ENCODE results near the gene KIF26B.
"Not testable (repeated sequence)": the region's sequence is repeated elsewhere in the genome, so short reads cannot be mapped to it uniquely, and the experiment has no call there.

Gene KIF26B

DNA sequence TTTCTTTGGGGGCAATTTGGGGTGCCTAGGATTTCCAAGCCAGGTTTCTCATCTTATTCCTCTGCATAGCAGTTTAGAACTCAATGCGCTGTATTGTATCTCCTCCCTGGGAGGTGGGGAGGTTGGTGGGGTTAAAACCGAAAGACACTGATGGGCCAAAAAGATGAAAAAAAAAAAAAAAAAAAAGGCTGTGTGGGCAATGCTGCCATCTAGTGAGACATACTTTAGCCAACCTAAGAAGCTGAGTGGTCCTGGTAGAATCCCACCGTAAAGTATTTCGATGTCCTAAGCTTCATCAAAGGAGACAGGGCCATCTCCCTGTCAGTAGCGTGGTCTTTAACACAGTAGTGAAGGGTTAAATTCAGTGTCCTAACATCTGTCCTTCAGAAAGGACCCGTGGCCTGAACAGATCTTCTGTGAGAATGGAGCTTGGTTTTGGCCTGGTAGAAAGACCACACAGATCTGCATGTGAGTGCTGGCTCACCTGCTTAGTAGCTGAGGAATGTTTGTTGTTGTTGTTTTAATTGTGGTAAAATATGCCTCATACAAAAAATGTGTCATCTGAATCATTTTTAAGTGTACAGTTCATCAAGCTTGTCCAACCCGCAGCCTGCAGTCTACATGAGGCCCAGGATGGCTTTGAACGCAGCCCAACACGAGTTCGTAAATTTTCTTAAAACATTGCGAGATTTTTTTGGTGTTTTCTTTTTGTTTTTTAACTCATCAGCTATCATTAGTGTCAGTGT lies 226.2 kb downstream of the KIF26B start:
- DNase-seq (ENCODE audit: low read depth in 4 of 4, low spot score in 1 of 4) = no peak

DNA sequence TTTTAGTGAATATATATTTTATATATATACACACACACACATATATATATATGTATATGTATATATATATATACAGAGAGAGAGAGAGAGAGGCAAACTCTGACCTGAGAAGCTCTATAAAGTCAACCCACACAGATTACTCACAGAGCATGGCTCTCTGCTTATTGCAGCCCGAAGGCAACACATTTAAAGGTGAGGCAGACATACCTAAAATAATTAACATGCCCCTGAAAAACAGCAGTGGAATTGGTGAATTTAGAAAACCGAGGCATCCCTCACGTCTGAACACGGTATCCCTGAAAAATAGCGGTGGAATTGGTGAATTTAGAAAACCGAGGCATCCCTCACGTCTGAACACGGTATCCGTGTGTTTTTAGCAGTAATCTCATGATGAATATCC lies 228.2 kb downstream of the KIF26B start:
- DNase-seq (ENCODE audit: low read depth in 4 of 4, low spot score in 1 of 4) = no peak

DNA sequence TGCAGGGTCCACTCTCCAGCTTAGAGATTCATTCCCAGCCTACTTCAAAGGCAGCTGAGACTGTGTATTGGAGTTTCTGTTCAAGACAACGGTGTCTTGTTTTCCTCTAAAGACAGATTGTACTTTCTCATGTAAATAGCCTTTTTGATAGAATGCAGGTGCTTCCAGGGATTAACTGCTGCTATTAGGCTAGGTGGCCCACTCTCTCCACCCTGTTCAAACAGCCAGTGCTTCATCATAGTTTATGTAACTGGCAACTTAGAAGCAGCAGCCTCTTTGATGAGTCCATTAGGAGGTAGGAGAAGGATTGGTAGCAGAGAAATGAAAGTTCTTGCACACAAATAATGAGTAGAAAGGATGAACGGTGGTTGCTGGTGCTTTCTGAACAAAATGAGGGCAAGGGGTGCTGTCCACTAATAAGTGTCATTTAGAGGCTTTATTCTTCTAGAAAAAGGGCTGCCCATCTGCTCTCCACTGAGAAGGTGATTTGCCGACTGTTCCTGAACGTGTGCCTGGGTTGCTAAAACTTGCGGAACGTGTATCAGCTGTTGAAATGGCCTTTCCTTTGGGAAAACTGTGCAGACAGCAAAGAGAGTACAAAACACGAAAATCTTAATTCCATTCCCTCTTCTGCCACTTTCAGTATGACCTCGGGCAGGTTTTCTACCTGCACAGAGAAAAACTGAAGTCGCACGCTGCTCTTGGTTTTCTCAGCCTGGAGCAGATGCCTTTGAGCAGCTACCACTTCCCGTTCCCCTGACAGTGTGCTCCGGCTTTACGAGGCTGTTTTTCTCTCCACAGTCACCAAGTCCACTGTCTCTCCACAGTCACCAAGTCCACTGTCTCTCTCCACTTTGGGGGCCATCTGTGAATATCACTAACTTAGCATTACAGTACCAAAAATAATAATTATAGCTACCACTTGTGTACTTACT lies 228.9 kb downstream of the KIF26B start:
- DNase-seq (ENCODE audit: low read depth in 4 of 4, low spot score in 1 of 4) = no peak

DNA sequence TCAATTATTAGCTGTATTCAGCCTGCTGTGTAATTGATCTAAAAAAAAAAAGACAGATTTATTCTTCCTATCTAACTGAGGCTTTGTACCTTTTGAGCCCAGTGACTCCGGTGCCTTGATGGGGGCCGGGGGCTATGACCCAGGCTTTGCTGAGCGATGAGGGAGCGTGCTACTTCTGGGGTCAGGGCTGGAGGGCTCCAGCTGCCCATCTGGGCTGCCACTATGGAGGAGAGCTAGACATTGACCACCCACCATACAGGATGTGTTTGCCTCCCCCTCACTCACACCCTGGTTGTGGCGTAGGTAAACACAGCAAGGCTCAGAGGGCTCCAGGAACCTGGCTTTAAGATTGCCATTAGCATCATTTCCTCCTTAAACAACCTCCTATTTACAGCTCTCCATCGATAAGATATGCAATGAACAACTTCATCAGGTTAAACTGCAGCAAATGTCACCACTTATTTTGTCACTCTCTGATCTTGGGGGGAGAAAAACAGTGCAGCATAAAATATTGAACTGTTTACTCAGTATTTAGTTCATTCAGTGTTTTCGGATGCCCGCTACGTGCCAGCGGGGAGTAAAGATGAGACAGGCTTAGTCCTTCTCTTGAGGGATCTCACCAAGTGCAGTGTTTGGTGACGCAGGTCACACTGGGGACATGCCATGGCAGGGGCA lies 231.6 kb downstream of the KIF26B start:
- DNase-seq (ENCODE audit: low read depth in 4 of 4, low spot score in 1 of 4) = no peak

DNA sequence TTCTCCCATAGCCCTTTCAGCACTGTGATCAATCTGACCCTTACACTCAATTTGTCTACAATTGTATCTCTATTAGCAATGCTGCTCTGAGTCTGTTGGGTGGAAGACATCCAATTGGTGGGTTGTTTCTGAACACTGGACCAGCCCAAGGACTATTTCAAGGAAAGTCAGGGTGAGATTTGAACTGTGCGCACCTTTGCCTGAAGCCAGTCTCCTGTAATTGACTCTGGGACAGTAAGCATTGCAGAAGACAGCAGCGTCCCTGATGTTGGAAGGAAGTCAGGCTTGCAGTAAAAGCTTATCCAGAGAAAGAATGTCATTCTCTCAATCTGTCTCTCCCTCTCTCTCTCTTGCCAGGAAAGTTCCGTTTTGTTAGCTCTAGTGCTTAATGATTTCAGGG lies 233.9 kb downstream of the KIF26B start:
- DNase-seq (ENCODE audit: low read depth in 4 of 4, low spot score in 1 of 4) = no peak

DNA sequence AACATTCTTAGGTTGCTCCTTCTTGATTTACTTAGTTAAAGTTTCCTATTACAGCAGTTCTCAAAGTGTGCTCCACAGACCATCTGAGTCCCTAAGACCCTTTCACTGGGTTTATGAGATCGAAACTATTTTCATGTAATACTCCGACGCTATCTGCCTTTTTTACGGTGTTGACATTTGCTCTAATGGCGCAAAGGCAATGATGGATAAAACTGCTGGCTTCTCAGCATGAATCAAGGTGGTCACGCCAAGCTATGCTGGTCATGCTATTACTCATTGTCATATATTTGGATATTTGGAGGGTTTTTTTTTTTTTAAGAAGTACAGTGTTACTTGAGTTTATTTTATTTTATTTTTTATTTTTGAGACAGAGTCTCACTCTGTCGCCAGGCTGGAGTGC lies 235.1 kb downstream of the KIF26B start:
- DNase-seq (ENCODE audit: low read depth in 4 of 4, low spot score in 1 of 4) = no peak

DNA sequence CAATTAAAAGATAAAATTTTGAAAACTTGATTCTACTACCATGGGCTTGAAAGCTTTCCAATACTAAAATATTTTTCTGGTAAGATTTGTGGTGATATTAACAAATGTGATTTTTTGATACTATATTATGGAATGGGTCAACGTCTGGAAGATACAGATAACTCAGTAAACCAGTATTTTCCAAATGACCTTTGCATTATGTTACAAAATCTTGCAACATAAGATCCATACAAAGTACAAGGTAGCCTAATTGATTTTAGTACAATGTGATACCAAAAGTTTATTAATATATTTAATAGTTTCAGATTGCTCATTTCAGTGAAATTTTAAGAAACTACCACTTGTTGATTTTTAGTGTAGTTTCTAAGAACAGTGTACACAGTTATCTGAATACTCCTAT lies 236.2 kb downstream of the KIF26B start:
- DNase-seq (ENCODE audit: low read depth in 4 of 4, low spot score in 1 of 4) = no peak

DNA sequence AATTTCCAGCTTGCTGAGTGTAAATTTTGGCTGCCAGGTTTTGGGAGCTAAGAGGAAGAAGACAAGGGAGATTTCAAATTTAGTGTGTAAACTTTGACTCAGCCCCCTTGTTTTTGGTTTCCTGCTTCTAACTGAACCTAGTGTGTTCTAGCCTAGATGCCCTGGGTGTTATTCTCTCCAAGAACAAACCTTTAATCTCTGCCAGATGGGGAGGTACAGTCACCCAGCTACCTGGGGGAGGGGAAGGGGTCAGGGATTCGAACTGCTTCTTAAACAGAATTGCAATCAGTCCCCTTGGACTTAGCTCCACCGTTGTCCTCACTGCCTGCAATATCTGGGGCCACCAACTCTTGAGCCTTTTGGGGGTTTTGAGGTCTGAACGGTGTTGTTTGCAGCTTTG lies 238.9 kb downstream of the KIF26B start:
- DNase-seq (ENCODE audit: low read depth in 4 of 4, low spot score in 1 of 4) = no peak

DNA sequence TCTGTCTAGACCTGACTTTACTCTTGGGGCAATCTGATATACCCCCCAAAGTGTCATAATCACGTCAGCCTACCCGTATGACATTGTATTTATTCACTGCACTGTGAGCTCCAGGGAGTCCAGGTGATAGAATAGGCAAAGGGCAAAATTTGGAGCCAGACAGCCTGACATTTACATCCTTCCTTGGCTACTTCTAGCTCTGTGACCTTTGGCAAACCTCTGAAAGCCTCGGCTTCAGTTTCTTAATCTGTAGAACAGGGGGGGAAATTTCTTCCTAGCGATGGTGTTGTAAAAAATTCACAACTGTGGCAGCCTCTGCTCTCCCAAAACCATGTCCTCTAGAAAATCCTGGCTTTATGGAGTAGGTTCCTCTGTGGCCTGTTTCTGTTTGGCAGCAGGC lies 240.9 kb downstream of the KIF26B start:
- DNase-seq (ENCODE audit: low read depth in 4 of 4, low spot score in 1 of 4) = no peak

DNA sequence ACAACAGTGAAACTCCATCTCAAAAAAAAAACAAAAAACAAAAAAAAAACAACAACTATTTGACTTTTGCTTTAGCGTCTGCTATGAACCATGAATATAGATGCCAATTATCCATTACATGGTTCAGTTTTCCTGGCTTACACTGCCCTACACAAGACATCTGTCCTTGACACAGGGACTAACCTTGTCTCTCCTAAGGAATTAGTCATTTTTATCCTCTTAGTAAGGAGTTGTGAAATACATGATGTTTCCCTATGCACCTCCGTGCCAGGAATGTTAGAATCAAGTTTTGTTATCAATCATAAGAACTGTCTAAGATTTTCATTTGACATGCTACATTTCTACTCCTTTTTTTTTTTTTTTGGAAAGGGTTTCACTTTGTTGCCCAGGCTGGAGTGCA lies 241.8 kb downstream of the KIF26B start:
- no peak for DNase-seq (ENCODE audit: low read depth in 4 of 4, low spot score in 1 of 4)

DNA sequence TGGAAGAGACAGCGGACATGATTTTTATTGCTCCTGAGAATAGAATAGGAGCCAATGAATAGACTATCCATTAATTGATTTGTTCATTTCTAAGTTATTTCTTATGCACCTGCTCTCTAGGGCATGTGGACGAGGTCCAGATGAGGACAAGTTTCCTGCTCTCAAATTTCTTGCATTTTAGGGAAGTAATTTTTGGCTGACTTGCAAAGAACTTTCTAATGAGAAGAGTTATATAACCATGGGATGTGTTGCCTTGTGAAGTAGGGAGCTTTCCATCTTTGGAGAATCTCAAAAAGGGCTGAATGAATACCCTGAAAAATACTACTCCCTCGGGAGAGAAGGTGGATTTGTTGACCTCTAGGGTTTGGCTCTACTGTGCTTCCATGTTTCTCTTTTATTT lies 243.0 kb downstream of the KIF26B start:
- DNase-seq (ENCODE audit: low read depth in 4 of 4, low spot score in 1 of 4) = no peak

DNA sequence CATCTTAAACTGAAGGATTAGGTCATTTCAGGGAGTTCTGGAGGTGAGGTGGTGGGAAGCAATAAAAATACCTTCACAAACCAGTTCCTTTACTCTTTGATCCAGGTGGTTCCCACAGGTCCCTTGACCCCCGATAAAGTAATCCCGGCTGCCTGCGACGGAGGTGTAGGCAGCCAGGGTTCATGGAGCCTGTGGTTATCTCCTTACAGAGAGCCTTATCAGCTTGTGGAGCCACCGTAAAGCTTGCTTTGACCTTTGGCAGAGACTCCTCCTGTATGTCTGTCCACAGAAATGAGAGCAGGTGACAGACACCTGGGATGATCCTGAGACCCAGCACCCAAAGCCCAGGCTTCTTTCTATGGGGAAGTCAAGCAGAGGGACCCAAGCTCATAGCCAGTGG lies 243.4 kb downstream of the KIF26B start:
- DNase-seq (ENCODE audit: low read depth in 4 of 4, low spot score in 1 of 4) = no peak

DNA sequence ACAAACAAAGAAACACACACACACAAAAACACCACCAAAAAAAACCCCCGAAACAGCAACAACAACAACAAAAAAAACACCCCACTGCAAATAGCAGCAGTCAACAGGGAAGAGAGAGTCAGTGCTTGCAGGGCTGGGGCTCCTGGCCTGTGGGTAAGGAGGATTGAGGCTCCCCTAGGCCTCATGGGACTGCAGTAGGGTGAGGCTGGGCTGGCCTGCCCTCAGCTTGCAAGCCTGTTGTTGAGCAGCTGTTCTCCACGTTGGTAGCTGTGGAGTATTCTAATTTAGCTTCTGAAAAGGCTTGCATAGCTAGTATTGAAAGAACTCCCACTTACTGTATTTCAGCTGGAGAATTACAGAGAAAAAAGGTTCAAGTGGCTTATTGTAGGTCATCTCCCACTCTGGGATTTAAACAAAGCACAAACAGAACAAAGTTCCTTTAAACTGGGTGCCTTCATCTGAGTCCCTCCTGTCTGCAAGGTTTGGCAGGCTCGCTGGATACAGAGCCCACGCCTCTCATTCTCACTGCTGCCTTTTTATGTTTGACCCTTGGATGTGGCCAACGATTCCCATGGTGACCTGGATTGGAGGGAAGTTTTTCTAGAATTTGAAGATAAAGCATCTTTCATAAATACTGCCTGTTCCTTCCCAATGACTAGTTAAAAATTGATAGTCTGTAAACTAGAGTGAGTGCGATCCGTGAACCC lies 247.2 kb downstream of the KIF26B start:
- DNase-seq (ENCODE audit: low read depth in 4 of 4, low spot score in 1 of 4) = no peak

DNA sequence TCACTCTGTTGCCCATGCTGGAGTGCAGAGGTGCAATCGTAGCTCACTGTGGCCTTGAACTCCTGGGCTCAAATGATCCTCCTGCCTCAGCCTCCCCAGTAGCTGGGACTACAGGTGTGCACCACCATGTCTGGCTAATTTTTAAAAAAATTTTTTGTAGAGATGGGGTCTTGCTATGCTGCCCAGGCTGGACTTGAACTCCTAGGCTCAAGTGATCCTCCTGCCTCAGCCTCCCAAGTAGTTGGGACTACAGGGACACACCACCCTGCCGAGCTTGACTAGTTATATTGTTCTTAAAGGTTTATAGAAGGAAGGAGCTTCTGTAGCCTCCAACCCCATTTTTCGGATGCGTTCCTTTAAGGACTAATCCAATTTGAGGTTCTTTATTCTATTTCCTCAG lies 248.2 kb downstream of the KIF26B start:
- not testable (repeated sequence) for DNase-seq (ENCODE audit: low read depth in 4 of 4, low spot score in 1 of 4)

DNA sequence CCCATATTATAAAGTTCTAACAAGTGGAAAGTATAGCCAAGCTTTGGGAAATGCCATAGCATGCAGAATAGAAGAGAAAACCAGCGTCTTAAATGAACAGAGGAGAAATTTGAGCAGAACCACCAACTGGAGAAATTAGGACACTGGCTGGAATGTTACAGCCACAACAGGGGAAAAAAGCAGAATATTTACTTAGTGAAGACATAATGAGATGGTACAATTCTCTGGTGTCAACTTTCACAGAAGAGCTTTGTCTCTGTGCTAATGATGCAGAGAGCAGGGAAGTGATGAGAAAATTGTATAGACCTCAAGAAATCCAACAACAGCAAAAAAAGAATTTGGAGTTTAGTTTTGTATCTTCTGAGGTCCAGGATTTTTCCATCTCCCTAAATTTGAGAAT lies 249.7 kb downstream of the KIF26B start:
- no peak for DNase-seq (ENCODE audit: low read depth in 4 of 4, low spot score in 1 of 4)

DNA sequence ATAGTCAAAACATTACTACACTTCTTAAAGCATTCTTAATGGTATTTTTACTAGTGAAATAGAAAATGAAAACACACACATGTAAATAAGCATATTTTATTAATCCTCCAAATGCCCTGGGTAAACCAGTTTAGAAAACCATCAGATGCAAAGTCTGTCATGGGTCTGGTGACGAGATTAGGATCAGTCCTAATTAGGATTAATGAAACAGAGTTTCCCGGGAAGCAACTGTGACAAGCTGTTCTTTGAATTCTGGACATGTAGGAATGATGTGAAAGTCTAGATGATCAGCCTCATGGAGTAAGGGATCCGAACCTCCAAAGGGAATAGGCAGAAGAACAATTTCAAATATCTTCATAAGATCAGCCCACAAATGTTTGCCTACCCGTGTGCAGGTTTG lies 250.2 kb downstream of the KIF26B start:
- no peak for DNase-seq (ENCODE audit: low read depth in 4 of 4, low spot score in 1 of 4)

DNA sequence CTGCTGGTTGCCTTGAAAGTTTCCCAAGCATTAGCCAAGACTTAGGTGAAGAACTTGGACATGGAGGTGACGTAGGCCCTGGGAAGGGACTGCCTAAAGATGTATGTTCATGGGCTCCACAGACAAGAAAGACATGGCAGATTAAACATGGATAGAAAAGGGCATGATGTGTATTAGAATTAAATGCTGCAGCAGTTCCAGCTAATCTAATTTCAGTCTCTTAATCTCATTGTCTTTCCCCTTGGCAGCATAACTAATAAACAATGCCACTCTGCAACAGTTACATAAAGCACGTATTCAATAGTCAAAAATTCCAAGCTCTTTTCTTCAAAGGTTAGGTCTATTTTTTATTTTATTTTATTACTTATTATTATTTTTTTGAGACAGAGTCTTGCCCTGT lies 251.6 kb downstream of the KIF26B start:
- no peak for DNase-seq (ENCODE audit: low read depth in 4 of 4, low spot score in 1 of 4)

DNA sequence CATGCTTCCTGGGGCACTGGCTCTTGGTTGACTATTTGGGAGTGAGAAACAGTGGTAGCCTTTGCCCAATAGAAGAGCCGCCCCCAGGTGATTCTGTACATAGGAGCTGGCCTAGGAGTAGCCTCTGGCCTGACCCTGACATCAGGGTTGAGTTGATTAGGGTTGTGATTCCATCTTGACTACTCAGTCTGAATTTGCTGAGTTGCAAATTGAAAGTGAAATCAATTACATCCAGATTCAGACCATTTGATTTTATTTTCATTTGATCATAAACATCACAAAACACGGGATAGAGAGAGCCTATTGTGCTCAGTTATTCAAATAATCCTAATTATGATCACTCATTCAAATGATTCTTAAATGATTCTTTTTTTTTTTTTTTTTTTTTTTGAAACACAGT lies 253.2 kb downstream of the KIF26B start:
- DNase-seq (ENCODE audit: low read depth in 4 of 4, low spot score in 1 of 4) = no peak

DNA sequence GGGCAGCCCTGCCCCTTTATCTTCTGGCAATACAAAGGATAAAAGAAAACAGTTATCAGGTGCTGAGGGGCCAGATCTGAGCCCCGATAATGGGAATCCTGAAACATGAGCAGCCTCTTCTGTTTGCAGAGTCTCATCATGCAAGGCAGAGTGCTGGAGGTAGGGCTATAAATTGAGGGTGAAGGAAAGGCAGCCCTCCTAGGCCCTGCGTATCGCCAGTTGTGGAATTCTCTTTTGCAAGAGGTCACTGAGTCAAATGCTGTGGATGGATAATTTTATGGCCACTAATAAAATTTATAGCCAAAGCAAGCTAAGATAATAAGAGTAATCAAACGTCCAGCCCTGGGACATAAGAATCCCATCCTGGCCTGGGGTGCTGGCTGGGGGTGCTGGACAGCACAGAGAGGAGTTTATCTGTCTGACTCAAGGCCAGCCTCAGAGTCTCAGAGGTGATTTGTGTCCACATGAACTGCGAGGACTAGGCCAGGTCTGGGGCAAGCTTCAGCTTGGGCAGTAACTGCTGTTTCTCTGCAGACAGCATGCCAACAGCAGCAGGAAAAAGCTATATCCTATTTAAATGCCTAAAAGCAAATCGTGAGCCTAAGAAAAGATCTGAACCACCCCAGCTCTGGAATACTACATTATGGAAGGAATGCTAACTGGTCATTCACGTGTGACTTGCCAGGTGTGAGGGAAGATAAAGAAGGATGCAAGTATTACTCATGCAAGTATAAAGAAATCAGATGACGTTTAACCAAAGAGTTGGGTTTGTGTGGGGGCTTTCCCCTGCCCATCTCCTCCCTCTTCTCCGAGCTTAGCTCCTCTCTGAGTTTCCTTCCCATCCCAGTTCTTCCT lies 254.8 kb downstream of the KIF26B start:
- DNase-seq (ENCODE audit: low read depth in 4 of 4, low spot score in 1 of 4) = no peak

DNA sequence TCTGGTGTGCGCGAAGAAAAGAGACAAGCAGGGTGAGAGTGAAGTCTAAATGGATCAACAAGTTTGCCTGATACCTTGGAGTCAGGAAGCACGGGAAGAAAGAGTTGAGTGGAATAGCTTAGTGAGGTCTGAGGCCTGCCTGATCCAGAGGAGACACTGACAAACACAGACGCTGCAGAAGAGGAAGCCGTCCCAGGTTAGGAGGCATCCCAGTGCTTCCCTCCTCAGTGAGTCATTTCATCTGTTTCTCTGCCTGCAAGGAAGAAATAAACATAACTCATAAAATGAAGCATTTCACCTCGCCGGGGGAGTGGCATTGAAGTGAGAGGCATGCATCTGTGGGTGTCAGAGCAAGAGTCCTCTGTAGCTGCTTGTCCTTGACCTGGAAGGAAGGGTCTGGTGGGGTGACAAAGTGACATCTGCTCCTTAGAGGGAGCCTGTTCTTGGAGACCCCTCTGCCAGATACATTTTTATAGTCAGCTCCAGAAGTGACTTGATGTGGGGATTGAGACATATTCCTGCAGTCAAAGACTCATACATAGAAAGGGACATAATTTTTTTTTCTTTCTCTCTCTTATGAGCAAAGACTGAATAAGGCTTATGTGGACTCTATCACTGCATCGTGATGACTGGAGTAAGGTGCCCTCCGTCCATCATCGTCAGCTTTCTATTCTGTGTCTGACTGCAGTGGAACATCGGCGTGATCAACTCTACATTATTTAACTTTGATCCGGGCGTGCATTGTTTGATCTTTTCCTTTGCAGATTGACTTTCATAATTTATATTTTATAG lies 256.7 kb downstream of the KIF26B start:
- no peak for DNase-seq (ENCODE audit: low read depth in 4 of 4, low spot score in 1 of 4)

Measured in stimulated activated CD4-positive, alpha-beta T cell treated with anti-CD3 and anti-CD28 coated beads, Interleukin-1b, Interleukin-23, amount 100 ng/mL, for 24 hours (primary cell).